Measurements from ENCODE around the gene ALDOC.

GRCh38 chr17:28592260-28592659, 15.6 kb upstream of the ALDOC start:
- TF ChIP-seq POLR2A (IDR thresholded peaks at IDR 0.05; ENCODE audit: extremely low read depth, insufficient read length) (no peak), CTCF (IDR thresholded peaks at IDR 0.05; ENCODE audit: low read depth, low read length) (no peak), MAX (IDR thresholded peaks at IDR 0.05; ENCODE audit: low read depth, low read length) (no peak)

All from NB4 (cell line).